Erythroblast (primary cell): ENCODE results near the gene OTOGL.

Experiments
- GATA1 ChIP-seq: IDR thresholded peaks from 2 replicates; pipeline ENCODE4 v1.6.1; 2011; ENCODE audit warnings: low read depth, mild to moderate bottlenecking, control low read depth, low read length, moderate library complexity
- POLR2A ChIP-seq: IDR thresholded peaks from 2 replicates; pipeline ENCODE4 v1.6.1; 2011; ENCODE audit warnings: mild to moderate bottlenecking, low read length

- TF ChIP-seq POLR2A, result no peak
- no peak for TF ChIP-seq GATA1
Observed at GRCh38 chr12:80142640-80143039, 43.3 kb downstream of the OTOGL start.
